ENCODE results near the gene KRT20. TPM values are rescaled to one million over a fixed set of nuclear protein-coding genes. Genes with fewer than 3 reads are reported as not detected.
"Not testable (repeated sequence)": the region's sequence is repeated elsewhere in the genome, so short reads cannot be mapped to it uniquely, and the experiment has no call there.

Gene KRT20
- total RNA-seq, 1 experiment from 2014 or later, result not detected

- intact Hi-C loops (cut with micrococcal nuclease; ENCODE audit: unreplicated experiment), result loop anchor here (5.0 kb wide), 4 partner anchors 48 to 803 kb away; no protein-coding TSS in a partner anchor
- H3K4me3 ChIP-seq (ENCODE audit: low read depth, low read length, poor library complexity, severe bottlenecking), result no peak overlapping the region
- POLR2A ChIA-PET (ENCODE audit: low non-redundant PET), result no interaction called here
- no peaks in the 10 kb centered on the region for H3K27me3 ChIP-seq (replicated peaks; ENCODE audit: insufficient read depth, low read depth, low read length, poor library complexity)
- no peak for DNase-seq (ENCODE audit: low spot score)
- H3K9me3 ChIP-seq (ENCODE audit: low read depth, low read length, poor library complexity, severe bottlenecking), result no peaks in the 10 kb centered on the region
- CTCF ChIA-PET, result no interaction called here
- no peak overlapping the region for H3K27ac ChIP-seq (ENCODE audit: low read depth, low read length, poor library complexity, severe bottlenecking)
- TF ChIP-seq, protein P1, sequence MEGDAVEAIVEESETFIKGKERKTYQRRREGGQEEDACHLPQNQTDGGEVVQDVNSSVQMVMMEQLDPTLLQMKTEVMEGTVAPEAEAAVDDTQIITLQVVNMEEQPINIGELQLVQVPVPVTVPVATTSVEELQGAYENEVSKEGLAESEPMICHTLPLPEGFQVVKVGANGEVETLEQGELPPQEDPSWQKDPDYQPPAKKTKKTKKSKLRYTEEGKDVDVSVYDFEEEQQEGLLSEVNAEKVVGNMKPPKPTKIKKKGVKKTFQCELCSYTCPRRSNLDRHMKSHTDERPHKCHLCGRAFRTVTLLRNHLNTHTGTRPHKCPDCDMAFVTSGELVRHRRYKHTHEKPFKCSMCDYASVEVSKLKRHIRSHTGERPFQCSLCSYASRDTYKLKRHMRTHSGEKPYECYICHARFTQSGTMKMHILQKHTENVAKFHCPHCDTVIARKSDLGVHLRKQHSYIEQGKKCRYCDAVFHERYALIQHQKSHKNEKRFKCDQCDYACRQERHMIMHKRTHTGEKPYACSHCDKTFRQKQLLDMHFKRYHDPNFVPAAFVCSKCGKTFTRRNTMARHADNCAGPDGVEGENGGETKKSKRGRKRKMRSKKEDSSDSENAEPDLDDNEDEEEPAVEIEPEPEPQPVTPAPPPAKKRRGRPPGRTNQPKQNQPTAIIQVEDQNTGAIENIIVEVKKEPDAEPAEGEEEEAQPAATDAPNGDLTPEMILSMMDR (conservative IDR thresholded peaks at IDR 0.05; ENCODE audit: low read depth, low read length), result no peak
- no peak for TF ChIP-seq EZH2 (IDR thresholded peaks at IDR 0.05; ENCODE audit: borderline replicate concordance, low read depth, low read length, poor library complexity, severe bottlenecking)
- H3K36me3 ChIP-seq (ENCODE audit: insufficient read depth, low read length, poor library complexity, severe bottlenecking), result no peaks in the 10 kb centered on the region
- peaks cover 11% of the 10 kb centered on the region for H3K4me1 ChIP-seq (ENCODE audit: insufficient read depth, low read length, poor library complexity, severe bottlenecking)
- no TSS peak for BruUV-seq (replicated peaks)
Observed at GRCh38 chr17:40859536-40859935, 25.5 kb downstream of the KRT20 start.

DNA sequence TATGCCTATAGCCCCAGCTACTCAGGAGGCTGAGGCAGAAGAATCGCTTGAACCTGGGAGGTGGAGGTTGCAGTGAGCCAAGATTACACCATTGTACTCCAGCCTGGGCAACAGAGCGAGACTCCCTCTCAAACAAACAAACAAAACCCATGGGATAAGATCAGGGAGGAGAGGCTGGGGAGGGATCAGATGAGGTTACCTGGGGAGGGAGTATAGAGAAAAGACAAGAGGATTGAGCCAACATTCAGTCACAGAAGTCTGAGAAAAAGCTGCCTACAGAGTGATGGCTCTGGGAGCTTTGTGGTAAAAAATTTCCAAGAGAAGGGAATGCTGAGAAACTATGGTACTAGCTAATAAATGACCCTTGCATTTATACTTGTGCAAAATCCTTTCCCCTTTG, 26.4 kb downstream of the KRT20 start:
- CTCF ChIA-PET; POLR2A ChIA-PET (ENCODE audit: low non-redundant PET): not testable (repeated sequence)

GRCh38 chr17:40857535-40857934, 27.5 kb downstream of the KRT20 start:
- H3K4me1 ChIP-seq (ENCODE audit: insufficient read depth, low read length, poor library complexity, severe bottlenecking), result peaks cover 11% of the 10 kb centered on the region
- TF ChIP-seq EZH2 (IDR thresholded peaks at IDR 0.05; ENCODE audit: borderline replicate concordance, low read depth, low read length, poor library complexity, severe bottlenecking), result no peak
- TF ChIP-seq, protein P1 (conservative IDR thresholded peaks at IDR 0.05; ENCODE audit: low read depth, low read length), result no peak
- no peaks in the 10 kb centered on the region for H3K36me3 ChIP-seq (ENCODE audit: insufficient read depth, low read length, poor library complexity, severe bottlenecking)
- no peak overlapping the region for H3K4me3 ChIP-seq (ENCODE audit: low read depth, low read length, poor library complexity, severe bottlenecking)
- ChIA-PET CTCF (interaction anchor here (0.8 to 2.9 kb wide), 2 partner anchors 677 to 805 kb away, joined by 3 to 12 read pairs; no protein-coding TSS in a partner anchor), POLR2A (ENCODE audit: low non-redundant PET) (no interaction called here)
- peak; percentile 51 for DNase-seq (ENCODE audit: low spot score)
- no peaks in the 10 kb centered on the region for H3K27me3 ChIP-seq (replicated peaks; ENCODE audit: insufficient read depth, low read depth, low read length, poor library complexity)
- no TSS peak for BruUV-seq (replicated peaks)
- H3K27ac ChIP-seq (ENCODE audit: low read depth, low read length, poor library complexity, severe bottlenecking), result peak overlapping the region; percentile 60
- intact Hi-C loops (cut with micrococcal nuclease; ENCODE audit: unreplicated experiment), result loop anchor here (5.0 kb wide), 4 partner anchors 50 to 805 kb away; no protein-coding TSS in a partner anchor
- no peaks in the 10 kb centered on the region for H3K9me3 ChIP-seq (ENCODE audit: low read depth, low read length, poor library complexity, severe bottlenecking)

More for the DNA sequence above, 26.4 kb downstream of the KRT20 start:
- not testable (repeated sequence) for BruUV-seq (replicated peaks); H3K36me3 ChIP-seq (ENCODE audit: insufficient read depth, low read length, poor library complexity, severe bottlenecking); H3K4me3 ChIP-seq (ENCODE audit: low read depth, low read length, poor library complexity, severe bottlenecking); H3K9me3 ChIP-seq (ENCODE audit: low read depth, low read length, poor library complexity, severe bottlenecking); H3K27me3 ChIP-seq (replicated peaks; ENCODE audit: insufficient read depth, low read depth, low read length, poor library complexity); DNase-seq (ENCODE audit: low spot score); H3K27ac ChIP-seq (ENCODE audit: low read depth, low read length, poor library complexity, severe bottlenecking)
- intact Hi-C loops (cut with micrococcal nuclease; ENCODE audit: unreplicated experiment), result loop anchor here (5.0 kb wide), 4 partner anchors 49 to 804 kb away; no protein-coding TSS in a partner anchor
- peaks cover 11% of the 10 kb centered on the region for H3K4me1 ChIP-seq (ENCODE audit: insufficient read depth, low read length, poor library complexity, severe bottlenecking)

DNA sequence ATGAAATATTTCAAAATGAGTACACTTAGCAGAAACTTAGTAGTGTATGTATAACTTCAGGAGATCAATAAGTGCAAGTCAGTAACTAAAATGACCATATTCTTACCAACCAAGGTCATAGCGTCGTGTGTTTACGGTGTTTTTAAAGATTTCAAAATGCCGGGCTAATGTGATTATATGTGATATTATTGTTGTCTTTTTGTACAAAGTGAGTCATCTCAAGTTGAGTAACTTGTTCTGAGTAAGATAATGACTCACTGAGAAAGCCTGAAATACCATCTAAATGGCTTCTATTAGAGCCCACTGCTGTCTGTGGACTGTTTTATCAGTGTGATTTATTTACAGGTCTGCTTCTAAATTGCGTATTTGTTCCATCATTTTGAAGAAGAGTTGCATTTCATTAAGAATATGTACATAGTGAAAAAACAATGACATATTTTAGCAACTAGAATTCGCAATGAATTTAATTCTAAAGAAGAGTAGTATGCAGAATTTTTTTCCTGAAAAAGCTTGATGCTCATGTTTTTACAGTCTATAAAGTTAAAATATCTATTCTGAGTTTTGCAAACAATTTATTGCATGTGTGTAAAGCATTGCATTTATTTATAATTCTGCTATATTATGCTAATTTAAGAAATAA, 30.7 kb downstream of the KRT20 start:
- POLR2A ChIA-PET (ENCODE audit: low non-redundant PET), result no interaction called here
- Histone ChIP-seq H3K36me3 (ENCODE audit: insufficient read depth, low read length, poor library complexity, severe bottlenecking) (no peaks in the 10 kb centered on the region), H3K27me3 (replicated peaks; ENCODE audit: insufficient read depth, low read depth, low read length, poor library complexity) (no peaks in the 10 kb centered on the region), H3K27ac (ENCODE audit: low read depth, low read length, poor library complexity, severe bottlenecking) (no peak overlapping the region), H3K4me3 (ENCODE audit: low read depth, low read length, poor library complexity, severe bottlenecking) (no peak overlapping the region), H3K9me3 (ENCODE audit: low read depth, low read length, poor library complexity, severe bottlenecking) (no peaks in the 10 kb centered on the region), H3K4me1 (ENCODE audit: insufficient read depth, low read length, poor library complexity, severe bottlenecking) (peaks cover 11% of the 10 kb centered on the region)
- no peak for TF ChIP-seq EZH2 (IDR thresholded peaks at IDR 0.05; ENCODE audit: borderline replicate concordance, low read depth, low read length, poor library complexity, severe bottlenecking)
- TF ChIP-seq, protein P1 (conservative IDR thresholded peaks at IDR 0.05; ENCODE audit: low read depth, low read length), result no peak
- DNase-seq (ENCODE audit: low spot score), result peak; percentile 47
- intact Hi-C loops (cut with micrococcal nuclease; ENCODE audit: unreplicated experiment), result no loop called here
- no TSS peak for BruUV-seq (replicated peaks)
- CTCF ChIA-PET, result no interaction called here
